K562 (cell line): ENCODE measurements around the gene NHSL2. TPM values are rescaled to one million over a fixed set of nuclear protein-coding genes. Genes with fewer than 3 reads are reported as not detected.
A peak's percentile ranks its signal among the peaks of the same experiment; 100 is the strongest.

ENCODE experiments used
- ATAC-seq: fragments of 200-7000 bp; cut with Tn5 transposase; 3 replicates; pipeline ENCODE4 v1.9.1; 2020; ENCODE audit warnings: moderate library complexity
- BruUV-seq: library from RNA; stranded (reverse); fragments of 400-500 nt; replicated peaks from 2 replicates; lab custom pipeline; 2021; lab: Mats Ljungman, UMichigan
- CTCF ChIA-PET: fragments of 300-600 bp; formaldehyde crosslinking; extraction: SDS; loops from one replicate; lab custom pipeline; 2021; ENCODE audit warnings: low intra/inter-chr PET ratio; lab: Yijun Ruan, JAX
- POLR2A ChIA-PET: fragments of 300-600, 350-650 bp; sonication (Branson Sonifier 250); formaldehyde crosslinking; extraction: SDS; loops from one replicate; lab custom pipeline; 2021; ENCODE audit warnings: antibody characterized with exemption, inconsistent platforms; lab: Yijun Ruan, JAX
- DNase-seq, 4 experiments: peaks; one replicate each; pipeline versions ENCODE4 v3.0.0 to v3.0.0-alpha.2; 2011 to 2018; ENCODE audit warnings: low spot score in 3 of 4, mixed read lengths in 3 of 4; ENCODE audit errors: extremely low read depth in 1 of 4
- FAIRE-seq: peaks from 2 replicates; lab custom pipeline; 2011; peaks lifted over from hg19 to GRCh38; lab: Jason Lieb, UNC
- H2AFZ ChIP-seq: 2 replicates; pipeline ENCODE4 v1.6.0; 2011; ENCODE audit warnings: low read depth, low read length, control low read depth, inconsistent platforms
- H3K27ac ChIP-seq: fragments of 200-600 bp; 3 replicates; pipeline ENCODE4 v1.8.0; 2011; ENCODE audit warnings: low read depth, mild to moderate bottlenecking, control low read depth, inconsistent platforms, low read length, moderate library complexity, mixed read lengths; ENCODE audit errors: extremely low read depth
- H3K27me3 ChIP-seq, 2 experiments: fragments of 300-600 bp in 1 of 2; 2 replicates in 1 of 2; 3 replicates in 1 of 2; pipeline versions ENCODE4 v1.6.0 to v1.8.0; 2011; ENCODE audit warnings: inconsistent platforms in 2 of 2, low read length in 2 of 2, mild to moderate bottlenecking in 1 of 2, mixed read lengths in 1 of 2, moderate library complexity in 1 of 2; ENCODE audit not compliant: control insufficient read depth in 2 of 2, insufficient read depth in 2 of 2
- H3K36me3 ChIP-seq: fragments of 300-600 bp; 3 replicates; pipeline ENCODE4 v1.8.0; 2011; ENCODE audit warnings: mild to moderate bottlenecking, low read length, inconsistent platforms; ENCODE audit not compliant: control insufficient read depth, insufficient read depth
- H3K4me1 ChIP-seq, 2 experiments: fragments of 200-600 bp in 1 of 2; replicated peaks in 1 of 2; 2 replicates in 1 of 2; 3 replicates in 1 of 2; pipeline versions ENCODE4 v1.5.1 to v1.8.0; 2011; ENCODE audit warnings: inconsistent platforms in 2 of 2, low read length in 2 of 2, mild to moderate bottlenecking in 1 of 2, mixed read lengths in 1 of 2, moderate library complexity in 1 of 2; ENCODE audit not compliant: control insufficient read depth in 2 of 2, insufficient read depth in 2 of 2
- H3K4me2 ChIP-seq: 2 replicates; pipeline ENCODE4 v1.6.1; 2011; ENCODE audit warnings: low read length, control low read depth, inconsistent platforms, mixed read lengths; ENCODE audit not compliant: insufficient read depth
- H3K4me3 ChIP-seq: fragments of 200-600 bp; sonication (generic), shearing (Covaris generic); 2 replicates; pipeline ENCODE4 v1.5.1; 2016; ENCODE audit warnings: control low read depth, inconsistent platforms
- H3K79me2 ChIP-seq: fragments of 200-600 bp; 3 replicates; pipeline ENCODE4 v1.8.0; 2011; ENCODE audit warnings: low read length, inconsistent platforms; ENCODE audit not compliant: control insufficient read depth, insufficient read depth
- H3K9ac ChIP-seq, 2 experiments: 2 replicates each; pipeline versions ENCODE4 v1.6.0 to v1.6.1; 2011; ENCODE audit warnings: low read depth in 2 of 2, low read length in 2 of 2, control low read depth in 1 of 2, inconsistent platforms in 1 of 2, mild to moderate bottlenecking in 1 of 2, mixed read lengths in 1 of 2; ENCODE audit not compliant: insufficient read depth in 1 of 2
- H3K9me1 ChIP-seq: one replicate; pipeline ENCODE4 v1.6.0; 2011; ENCODE audit warnings: inconsistent platforms, mild to moderate bottlenecking, low read length, moderate library complexity; ENCODE audit not compliant: control insufficient read depth, insufficient read depth
- H3K9me3 ChIP-seq: replicated peaks from 2 replicates; pipeline ENCODE4 v1.5.1; 2011; ENCODE audit warnings: low read depth, low read length, inconsistent platforms; ENCODE audit not compliant: control insufficient read depth, insufficient read depth
- H4K20me1 ChIP-seq: replicated peaks from 2 replicates; pipeline ENCODE4 v1.6.1; 2011; ENCODE audit warnings: low read length, inconsistent platforms, mixed read lengths; ENCODE audit not compliant: control insufficient read depth, insufficient read depth
- MEIS2 ChIP-seq: fragments of 450-650 bp; IDR thresholded peaks from 2 replicates; pipeline ENCODE4 v1.6.1; 2014; ENCODE audit warnings: mild to moderate bottlenecking; ENCODE audit not compliant: partially characterized antibody
- TAL1 ChIP-seq: fragments of 450-650 bp; IDR thresholded peaks from 2 replicates; pipeline ENCODE4 v1.6.1; 2016; ENCODE audit warnings: mild to moderate bottlenecking
- WGBS: fragments of 100-300 bp; shearing (Covaris generic); methylation state at CpG from one replicate; pipeline ENCODE4 v1.1.6; 2016; ENCODE audit warnings: low coverage, mixed read lengths; ENCODE audit not compliant: insufficient coverage; ENCODE audit errors: missing lambda C conversion rate; 5-methylcytosine and 5-hydroxymethylcytosine counted together
- in situ Hi-C: fragments of 300-500 bp; cut with MboI; formaldehyde crosslinking; loops from 4 replicates; pipeline ENCODE4 v1.15.0; 2018; ENCODE audit warnings: inconsistent platforms, mixed read lengths
- intact Hi-C: fragments of 100-400 bp; cut with micrococcal nuclease; formaldehyde crosslinking; loops from 2 replicates; pipeline ENCODE4 v1.14.2; 2022
- polyA plus RNA-seq, 8 experiments: library from polyadenylated mRNA; depleted of rRNA in 4 of 8; stranded (reverse) in 5 of 8; unstranded in 3 of 8; fragments of >200 nt; fragmentation: Nextera tagmentation in 2 of 8; fragmentation: Illumina TruSeq in 1 of 8; extraction: Ambion mirVana in 2 of 8; extraction: Trizol in 1 of 8; gene quantifications; 2 replicates each; pipeline versions ENCODE4 v1.2.1 to v1.2.3, GENCODE V29; 2011 to 2014; ENCODE audit warnings: inconsistent platforms in 1 of 8, missing spikeins in 1 of 8
- total RNA-seq, 7 experiments: library from RNA; depleted of rRNA in 6 of 7; stranded (reverse); fragments of >200 nt in 6 of 7; fragmentation: Illumina TruSeq in 2 of 7; extraction: Trizol in 2 of 7; gene quantifications; 2 replicates each; pipeline versions ENCODE4 v1.2.1 to v1.2.3, GENCODE V29; 2011 to 2021; ENCODE audit warnings: low replicate concordance in 1 of 7
- TF ChIP-seq, protein P1 (sequence below), 2 experiments: IDR thresholded peaks in 1 of 2; conservative IDR thresholded peaks in 1 of 2; 2 replicates each; pipeline ENCODE4 v1.6.1; 2016; ENCODE audit warnings: low read depth in 2 of 2, mild to moderate bottlenecking in 1 of 2, missing compliant biosample characterization in 1 of 2, missing genetic modification characterization in 1 of 2, moderate library complexity in 1 of 2

The NHSL2 gene
- total and polyA plus RNA-seq, 9 of the 15 experiments (the other 6 are each of a cell fraction or from before 2014, with no cell fraction given): 0.02 TPM; not detected in 8

GRCh38 chrX:72081605-72082320 is 171.1 kb downstream of the NHSL2 start:
- DNase-seq (no peak), ATAC-seq (no peak), FAIRE-seq (no peak)
- Histone ChIP-seq H3K9me3 (no peaks in the 10 kb centered on the region), H3K79me2 (no peaks in the 10 kb centered on the region), H3K9me1 (no peaks in the 10 kb centered on the region), H3K4me1 (no peaks in the 10 kb centered on the region), H2AFZ (no peak overlapping the region), H3K9ac (no peak overlapping the region), H4K20me1 (0 out of 2 replicates have a peak, but pooled peaks cover 3% of the 10 kb centered on the region), H3K27me3 (peaks cover 0 to 42% of the 10 kb centered on the region in 2 experiments; a peak in 3 of 5 replicates), H3K27ac (no peak overlapping the region), H3K36me3 (no peaks in the 10 kb centered on the region), H3K4me3 (no peak overlapping the region), H3K4me2 (no peak overlapping the region)
- in situ Hi-C loops (no loop called here), intact Hi-C loops (no loop called here)
- WGBS: 2% methylated on average over 8 of the region's 12 CpGs
- ChIA-PET CTCF (no interaction called here), POLR2A (no interaction called here)
- BruUV-seq: no TSS peak
- TF ChIP-seq, protein P1, sequence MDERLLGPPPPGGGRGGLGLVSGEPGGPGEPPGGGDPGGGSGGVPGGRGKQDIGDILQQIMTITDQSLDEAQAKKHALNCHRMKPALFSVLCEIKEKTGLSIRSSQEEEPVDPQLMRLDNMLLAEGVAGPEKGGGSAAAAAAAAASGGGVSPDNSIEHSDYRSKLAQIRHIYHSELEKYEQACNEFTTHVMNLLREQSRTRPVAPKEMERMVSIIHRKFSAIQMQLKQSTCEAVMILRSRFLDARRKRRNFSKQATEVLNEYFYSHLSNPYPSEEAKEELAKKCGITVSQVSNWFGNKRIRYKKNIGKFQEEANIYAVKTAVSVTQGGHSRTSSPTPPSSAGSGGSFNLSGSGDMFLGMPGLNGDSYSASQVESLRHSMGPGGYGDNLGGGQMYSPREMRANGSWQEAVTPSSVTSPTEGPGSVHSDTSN (CRISPR knock-in tag; IDR thresholded peaks at IDR 0.05; ENCODE audit: low read depth): no peak
- TF ChIP-seq, protein P1 (tag; conservative IDR thresholded peaks at IDR 0.05; ENCODE audit: low read depth): peak; percentile 35; the same call in 1 of the 2 replicates
- TF ChIP-seq TAL1 (no peak), MEIS2 (peak; percentile 54)
